DMS153 treated with DMSO at 0.1 percent for 48 hours (cell line): ENCODE results near the gene POLR1E.
"Not testable (repeated sequence)": the region's sequence is repeated elsewhere in the genome, so short reads cannot be mapped to it uniquely, and the experiment has no call there.

Experiments
- DNase-seq: peaks from one replicate; lab custom pipeline; 2025; ENCODE audit not compliant: unreplicated experiment; lab: John Stamatoyannopoulos, UW

The POLR1E gene

DNA sequence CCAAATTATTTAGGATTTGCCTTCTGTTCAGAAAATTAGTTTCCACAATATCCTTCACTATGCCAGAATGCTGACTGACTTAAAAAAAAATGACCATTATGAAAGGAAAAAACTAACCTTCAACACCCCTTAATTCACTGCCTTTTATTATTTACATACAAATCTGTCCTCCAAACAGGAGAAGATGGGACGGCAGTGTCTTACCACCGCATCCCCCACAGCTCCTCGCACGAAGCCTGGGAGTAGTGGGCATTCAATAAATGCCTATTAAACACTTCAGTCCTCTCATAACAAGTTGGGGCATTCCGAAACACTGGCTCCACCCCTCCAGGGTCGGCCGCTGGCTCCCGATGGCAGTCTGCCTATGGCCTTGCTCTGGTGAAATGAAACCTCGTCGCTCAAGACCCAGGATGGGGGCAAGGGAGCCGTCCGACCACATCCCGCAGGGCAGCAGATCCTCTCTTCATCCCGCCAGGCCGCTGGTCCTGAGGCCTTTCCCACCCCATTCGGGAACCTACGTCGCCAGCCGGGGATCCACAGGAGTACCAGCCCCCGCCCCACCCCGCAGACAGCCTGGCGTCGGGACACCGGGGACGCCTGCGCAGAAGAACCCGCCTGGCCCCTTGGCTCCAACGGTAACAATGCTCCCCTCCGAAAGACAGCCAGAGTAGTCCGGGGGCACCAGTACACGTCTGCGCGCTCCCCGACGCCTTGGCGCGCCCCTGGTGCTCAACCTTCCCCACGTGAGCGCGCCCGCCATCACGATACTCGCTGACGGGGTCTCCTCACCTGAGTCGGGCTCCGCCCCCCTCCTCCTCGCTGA is 21.1 kb upstream of the POLR1E start:
- DNase-seq = peak; percentile 67

GRCh38 chr9:37465249-37466036 is 20.3 kb upstream of the POLR1E start, which contains the start of gene ZBTB5:
TSS of gene ZBTB5 (minus strand) at chr9:37465450. CDS start at chr9:37442551, 22,899 bp downstream.
- DNase-seq = peak; percentile 100

GRCh38 chr9:37466037-37466709 is 19.6 kb upstream of the POLR1E start:
- no peak for DNase-seq

DNA sequence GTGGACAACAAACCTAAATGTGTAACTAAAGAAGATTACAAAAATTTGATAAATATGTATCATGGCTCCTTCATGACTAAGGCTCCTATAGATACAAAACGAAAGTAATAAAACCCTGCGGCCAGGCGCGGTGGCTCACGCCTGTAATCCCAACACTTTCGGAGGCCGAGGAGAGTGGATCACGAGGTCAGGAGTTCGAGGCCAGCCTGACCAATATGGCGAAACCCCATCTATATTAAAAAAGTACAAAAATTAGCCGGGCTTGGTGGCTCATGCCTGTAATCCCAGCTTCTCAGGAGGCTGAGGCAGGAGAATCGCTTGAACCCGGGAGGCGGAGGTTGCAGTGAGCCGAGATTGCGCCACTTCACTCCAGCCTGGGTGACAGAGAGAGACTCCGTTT is 18.2 kb upstream of the POLR1E start:
- DNase-seq = not testable (repeated sequence)

DNA sequence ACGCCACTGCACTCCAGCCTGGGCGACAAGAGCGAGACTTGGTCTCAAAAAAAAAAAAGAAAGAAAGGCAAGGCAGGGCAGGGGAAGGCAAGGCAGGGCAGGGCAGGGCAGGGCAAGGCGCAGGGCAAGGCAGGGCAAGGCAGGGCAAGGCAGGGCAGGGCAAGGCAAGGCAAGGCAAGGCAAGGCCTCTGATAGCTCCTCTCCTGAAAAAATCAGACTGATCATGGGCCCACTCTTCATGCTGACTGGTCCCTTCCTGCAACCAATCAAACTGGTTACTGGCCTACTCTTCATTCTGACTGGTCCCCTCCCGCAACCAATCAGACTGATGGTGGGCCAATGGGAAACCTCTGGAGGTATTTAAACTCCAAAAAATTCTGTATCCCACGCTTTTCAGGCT is 17.1 kb upstream of the POLR1E start:
- no peak for DNase-seq

- no peak for DNase-seq
Measured at GRCh38 chr9:37471942-37472684, 13.6 kb upstream of the POLR1E start.

- not testable (repeated sequence) for DNase-seq
Measured at GRCh38 chr9:37473982-37474381, 11.8 kb upstream of the POLR1E start.

- no peak for DNase-seq
Measured at GRCh38 chr9:37474438-37474837, 11.3 kb upstream of the POLR1E start.

DNA sequence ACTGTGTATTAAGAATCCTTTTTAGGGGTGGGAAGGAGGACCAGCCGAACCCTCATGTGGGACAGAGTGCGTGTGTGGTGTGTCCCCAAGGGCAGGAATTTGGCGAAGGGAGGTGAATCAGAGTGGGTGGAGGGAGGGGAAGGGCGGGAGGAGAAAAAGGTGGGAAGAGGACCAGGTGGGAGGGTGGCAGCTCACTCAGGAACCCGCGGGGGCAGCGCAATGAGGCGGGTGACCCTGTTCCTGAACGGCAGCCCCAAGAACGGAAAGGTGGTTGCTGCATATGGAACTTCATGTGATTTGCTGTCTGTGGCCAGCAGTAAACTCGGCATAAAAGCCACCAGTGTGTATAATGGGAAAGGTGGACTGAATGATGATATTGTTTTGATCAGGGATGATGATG is 8.8 kb upstream of the POLR1E start:
- no peak for DNase-seq

GRCh38 chr9:37477443-37477842 is 8.3 kb upstream of the POLR1E start:
- DNase-seq = not testable (repeated sequence)

GRCh38 chr9:37477987-37478619 is 7.6 kb upstream of the POLR1E start:
- not testable (repeated sequence) for DNase-seq

DNA sequence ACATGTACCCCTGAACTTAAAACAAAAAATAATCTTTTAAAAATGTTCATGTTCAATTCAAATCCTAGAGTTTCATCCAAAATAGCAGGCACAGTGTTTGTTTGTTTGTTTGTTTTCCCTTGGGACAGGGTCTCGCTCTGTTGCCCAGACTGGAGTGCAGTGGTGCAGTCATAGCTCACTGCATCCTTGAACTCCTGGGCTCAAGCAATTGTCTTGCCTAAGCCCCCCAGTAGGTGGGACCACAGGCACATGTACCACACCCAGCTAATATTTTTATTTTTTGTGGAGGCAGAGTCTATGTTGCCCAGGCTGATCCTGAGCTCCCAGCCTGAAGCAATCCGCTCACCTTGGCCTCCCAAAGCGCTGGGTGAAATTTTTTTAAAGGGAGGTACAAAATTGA is 5.0 kb upstream of the POLR1E start:
- no peak for DNase-seq

DNA sequence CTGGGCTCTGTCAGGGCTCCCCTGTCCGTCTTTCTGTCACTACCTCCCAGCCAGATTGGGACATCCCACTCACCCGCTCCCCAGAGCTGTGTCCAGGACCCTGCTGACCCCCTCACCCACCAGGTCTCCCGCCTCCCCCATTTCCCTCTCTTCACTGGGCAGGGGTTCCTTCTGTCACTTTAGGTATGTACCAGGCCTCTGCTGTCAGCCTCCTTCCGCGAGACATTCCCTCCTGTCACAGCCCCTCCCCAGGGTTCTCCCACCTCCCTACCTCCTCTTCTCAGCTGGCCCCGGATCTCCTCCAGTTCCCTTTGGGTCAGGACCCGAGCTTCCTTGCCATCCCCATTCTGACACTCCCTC is 488 bp downstream of the POLR1E start:
- DNase-seq = no peak

DNA sequence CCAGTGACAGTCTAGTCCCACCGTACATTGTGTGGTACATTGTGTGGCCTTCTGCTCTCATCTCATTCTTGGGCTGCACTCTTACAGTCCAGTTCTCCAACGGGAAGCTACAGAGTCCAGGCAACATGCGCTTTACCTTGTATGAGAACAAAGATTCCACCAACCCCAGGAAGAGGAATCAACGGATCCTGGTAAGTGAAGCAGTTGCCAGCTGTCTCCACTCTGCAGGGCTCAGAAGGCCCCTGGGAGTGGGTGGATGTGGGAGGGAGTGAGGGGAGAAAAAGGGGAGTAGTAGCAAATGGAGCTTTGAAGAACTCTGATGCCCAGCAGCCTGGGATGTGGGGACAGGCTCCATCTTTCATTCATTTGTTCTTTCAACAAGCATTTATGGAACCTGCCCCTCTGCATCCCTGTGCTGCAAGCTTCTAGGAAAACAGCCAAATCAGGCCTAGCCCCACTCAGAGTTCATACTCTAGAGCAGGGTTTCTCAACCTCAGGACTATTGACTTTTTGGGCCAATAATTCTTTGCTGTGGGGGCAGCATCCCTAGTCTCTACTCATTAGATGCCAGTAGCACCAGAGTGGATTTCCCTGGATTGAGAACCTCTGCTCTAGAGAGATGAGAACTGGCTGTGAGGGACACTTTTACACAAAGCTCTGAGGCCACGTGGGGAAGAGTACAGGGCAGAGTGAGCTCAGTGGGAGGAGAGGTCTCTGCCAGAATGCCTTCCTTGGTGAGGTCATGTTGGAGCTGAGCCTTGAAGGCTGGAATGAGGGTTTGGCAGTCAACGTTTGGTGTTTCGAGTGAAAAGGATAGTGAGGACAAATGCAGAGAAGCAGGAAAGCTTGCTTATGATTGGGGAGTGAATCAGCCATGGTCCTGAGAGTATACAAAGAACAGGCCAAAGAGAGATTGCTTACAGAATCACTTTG is 1.1 kb downstream of the POLR1E start:
- no peak for DNase-seq

DNA sequence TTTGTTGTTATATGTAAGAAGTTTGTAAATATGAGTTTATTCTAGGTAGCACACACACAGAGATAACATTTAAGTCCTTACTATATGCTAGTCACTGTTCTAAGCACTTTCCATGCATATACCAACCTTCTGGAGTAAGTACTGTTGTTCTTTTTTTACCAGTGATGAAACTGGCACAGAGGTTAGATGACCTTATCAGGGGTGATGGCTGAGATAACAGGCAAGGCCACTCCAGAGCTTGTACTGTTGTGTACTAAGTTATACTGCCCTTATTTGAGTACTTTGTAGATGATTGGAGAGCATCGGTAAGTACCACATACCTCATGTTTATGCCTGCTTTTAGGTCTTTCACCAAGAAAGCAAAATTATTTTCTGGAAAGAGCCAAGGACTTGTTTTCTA is 6.2 kb downstream of the POLR1E start:
- DNase-seq = no peak

DNA sequence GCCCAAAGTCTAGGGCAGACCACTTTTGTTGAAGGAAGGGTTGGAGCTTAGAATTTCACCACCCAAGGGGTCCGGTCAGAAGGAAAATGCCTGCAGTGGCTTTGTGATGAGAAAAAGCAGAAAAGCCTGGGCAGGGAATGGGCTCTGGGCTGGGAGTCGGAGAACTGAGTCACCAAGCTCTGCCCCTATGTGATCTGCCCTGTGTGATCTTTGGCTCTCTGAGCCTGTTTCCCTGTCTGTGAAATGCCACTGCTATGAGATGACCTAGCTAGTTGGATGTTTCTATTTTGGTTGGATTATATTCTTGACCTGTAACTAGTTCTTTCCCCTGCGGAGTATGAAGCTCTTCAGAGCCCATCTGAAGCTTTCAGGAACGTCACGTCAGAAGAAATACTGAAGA is 9.8 kb downstream of the POLR1E start:
- no peak for DNase-seq

DNA sequence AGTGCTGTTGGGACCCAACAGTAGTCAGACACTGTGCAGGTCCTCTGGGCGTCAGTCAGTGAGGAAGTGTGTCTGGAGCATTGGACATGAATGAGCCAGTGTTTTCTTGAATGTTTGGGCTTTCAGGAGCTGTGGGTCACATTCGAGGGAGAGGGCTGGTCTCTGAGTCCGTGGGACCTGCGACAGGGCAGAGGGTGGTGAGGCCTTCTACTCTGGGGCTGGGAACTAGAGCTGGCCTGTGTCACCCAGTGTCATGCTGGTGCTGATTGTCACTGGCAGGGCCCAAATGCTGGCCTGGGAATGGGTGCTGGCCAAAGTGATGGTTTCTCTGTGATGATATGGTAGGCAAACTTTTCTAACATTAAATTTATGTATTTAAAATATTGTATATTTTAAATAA is 10.3 kb downstream of the POLR1E start:
- DNase-seq = no peak

DNA sequence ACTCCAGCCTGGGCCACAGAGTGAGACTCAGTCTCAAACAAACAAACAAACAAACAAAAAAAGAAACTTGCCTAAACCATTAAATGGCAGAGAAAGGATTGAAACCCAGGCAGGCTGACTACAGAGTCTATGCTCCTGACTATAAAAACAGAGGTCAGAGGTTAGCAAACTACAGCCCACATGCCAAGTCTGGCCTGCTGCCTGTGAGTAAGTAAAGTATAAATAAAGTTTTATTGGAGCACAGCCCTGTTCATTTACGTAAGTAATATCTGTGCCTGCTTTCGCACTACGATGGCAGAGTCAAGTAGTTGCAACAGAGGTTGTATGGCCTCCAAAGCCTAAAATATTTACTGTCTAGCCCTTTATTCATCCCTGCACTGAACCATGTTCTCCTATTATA is 11.6 kb downstream of the POLR1E start:
- no peak for DNase-seq

DNA sequence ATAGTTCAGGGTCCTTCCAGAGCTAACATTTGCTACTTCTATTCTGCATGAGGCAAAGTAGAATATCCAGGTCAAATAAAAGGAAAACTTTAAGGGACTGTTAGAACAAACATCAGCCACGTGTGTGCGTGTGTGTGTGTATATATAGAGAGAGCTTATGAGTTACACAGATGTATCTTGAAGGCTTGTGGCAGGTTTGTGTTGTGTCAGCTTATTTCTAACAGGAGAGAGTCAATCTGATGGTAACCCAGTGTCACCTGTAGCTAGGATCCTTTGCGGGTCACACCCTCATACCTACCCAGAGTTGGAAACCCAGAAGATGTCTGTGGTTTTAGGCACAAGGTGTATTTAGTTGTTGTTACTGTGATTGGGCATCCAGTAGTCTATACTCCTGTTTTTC is 12.7 kb downstream of the POLR1E start:
- no peak for DNase-seq
